Muscle layer of colon (tissue), 2 donors: Measurements from ENCODE around the gene GPATCH2.
"Not testable (repeated sequence)": the region's sequence is repeated elsewhere in the genome, so short reads cannot be mapped to it uniquely, and the experiment has no call there.

ENCODE experiments used
- H3K27ac ChIP-seq: one replicate; pipeline ENCODE4 v1.7.0; 2013; ENCODE audit warnings: low read depth, mild to moderate bottlenecking, low read length, moderate library complexity
- H3K27me3 ChIP-seq, 2 donors: one replicate each; pipeline ENCODE4 v1.7.0; 2013; ENCODE audit warnings: low read length in 2 of 2, mild to moderate bottlenecking in 2 of 2; ENCODE audit not compliant: insufficient read depth in 2 of 2, control insufficient read depth in 1 of 2
- H3K36me3 ChIP-seq: one replicate; pipeline ENCODE4 v1.7.0; 2013; ENCODE audit warnings: mild to moderate bottlenecking, low read length; ENCODE audit not compliant: insufficient read depth
- H3K4me1 ChIP-seq: one replicate; pipeline ENCODE4 v1.7.0; 2013; ENCODE audit warnings: mild to moderate bottlenecking, low read length; ENCODE audit not compliant: insufficient read depth
- H3K4me3 ChIP-seq, 2 donors: one replicate each; pipeline ENCODE4 v1.7.0; 2013; ENCODE audit warnings: low read length in 2 of 2, low read depth in 1 of 2, mild to moderate bottlenecking in 1 of 2, moderate library complexity in 1 of 2
- H3K9ac ChIP-seq: one replicate; pipeline ENCODE4 v1.7.0; 2013; ENCODE audit warnings: low read length
- H3K9me3 ChIP-seq: one replicate; pipeline ENCODE4 v1.7.0; 2013; ENCODE audit warnings: mild to moderate bottlenecking, low read length
- donor health status: abdominal sarcoma.
- donor health status: Adenocarcinoma of cecum.

The GPATCH2 gene

GRCh38 chr1:217523921-217524320, 107.0 kb downstream of the GPATCH2 start:
- H3K4me1 ChIP-seq, H3K36me3 ChIP-seq, H3K4me3 ChIP-seq: not testable (repeated sequence)

DNA sequence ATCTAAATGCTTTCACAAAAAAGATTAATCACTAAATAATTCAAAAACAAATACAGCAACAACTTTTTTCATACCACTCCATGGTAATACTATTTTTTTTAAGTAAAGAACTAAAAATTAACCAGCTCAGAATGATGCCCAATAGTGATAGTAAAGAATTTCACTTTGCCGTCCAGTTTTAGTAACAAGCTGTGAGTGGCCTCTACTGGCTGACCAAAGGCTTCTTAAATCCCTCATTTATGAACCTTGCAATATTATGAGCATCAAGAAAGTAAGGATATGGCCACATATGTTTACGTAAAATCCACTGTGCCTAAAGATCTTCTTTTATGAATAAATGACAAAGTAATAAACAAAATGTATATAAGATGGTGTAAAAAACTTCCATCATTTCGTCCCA, 108.6 kb downstream of the GPATCH2 start:
- Histone ChIP-seq H3K9ac (no peak overlapping the region), H3K4me3 (no peak overlapping the region), H3K4me1 (no peaks in the 10 kb centered on the region), H3K9me3 (no peaks in the 10 kb centered on the region), H3K27me3 (no peaks in the 10 kb centered on the region), H3K27ac (no peak overlapping the region), H3K36me3 (no peaks in the 10 kb centered on the region)

More at GRCh38 chr1:217523921-217524320, 107.0 kb downstream of the GPATCH2 start:
- not testable (repeated sequence) for H3K27me3 ChIP-seq, H3K27ac ChIP-seq, H3K9me3 ChIP-seq, H3K9ac ChIP-seq

DNA sequence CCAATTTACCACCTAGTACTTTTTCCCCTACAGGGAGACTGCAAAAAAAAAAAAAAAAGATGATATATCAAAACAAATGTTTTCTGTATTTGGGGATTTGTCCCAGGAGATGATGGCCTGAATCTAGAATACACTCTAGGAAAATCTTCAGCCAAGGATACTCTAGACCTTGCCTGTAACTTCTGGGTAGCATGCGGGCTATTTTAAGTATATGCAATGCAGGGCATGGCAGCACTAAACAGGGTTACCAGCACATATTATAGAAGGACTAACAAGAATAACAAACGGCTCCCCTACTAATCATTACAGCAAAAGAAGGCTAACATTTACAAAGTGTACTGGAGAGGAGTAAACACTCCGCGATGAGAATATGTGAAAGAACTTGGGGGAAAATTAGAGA, 109.6 kb downstream of the GPATCH2 start:
- H3K9ac ChIP-seq: no peak overlapping the region

DNA sequence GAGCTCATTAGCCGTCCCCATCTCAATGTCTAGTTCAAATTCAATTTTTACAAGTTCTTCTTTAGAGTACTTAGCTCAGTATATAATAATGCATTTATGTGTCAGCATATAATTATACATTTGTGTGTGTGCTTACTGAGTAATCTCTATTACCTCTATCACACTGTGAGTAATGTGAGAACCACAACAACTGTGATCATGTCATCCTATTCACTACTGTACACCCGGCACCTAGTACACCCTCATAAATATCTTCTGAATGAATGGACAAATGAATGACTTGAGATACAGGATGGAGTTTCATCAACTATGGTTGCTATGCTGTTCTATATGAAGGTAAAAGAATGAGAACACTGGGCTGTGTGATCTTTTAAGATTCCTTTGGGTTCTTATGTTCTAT, 124.0 kb downstream of the GPATCH2 start:
- H3K9ac ChIP-seq: no peak overlapping the region
- H3K9me3 ChIP-seq: no peaks in the 10 kb centered on the region
- H3K27me3 ChIP-seq: no peaks in the 10 kb centered on the region
- no peaks in the 10 kb centered on the region for H3K36me3 ChIP-seq
- no peaks in the 10 kb centered on the region for H3K4me1 ChIP-seq
- no peak overlapping the region for H3K4me3 ChIP-seq
- no peak overlapping the region for H3K27ac ChIP-seq

More for the DNA sequence above, 109.6 kb downstream of the GPATCH2 start:
- no peak overlapping the region for H3K27ac ChIP-seq
- H3K27me3 ChIP-seq: no peaks in the 10 kb centered on the region
- no peak overlapping the region for H3K4me3 ChIP-seq
- no peaks in the 10 kb centered on the region for H3K9me3 ChIP-seq
- no peaks in the 10 kb centered on the region for H3K4me1 ChIP-seq
- H3K36me3 ChIP-seq: no peaks in the 10 kb centered on the region

- Histone ChIP-seq H3K4me3 (no peak overlapping the region), H3K4me1 (no peaks in the 10 kb centered on the region), H3K9me3 (no peaks in the 10 kb centered on the region), H3K27ac (no peak overlapping the region), H3K27me3 (no peaks in the 10 kb centered on the region), H3K9ac (no peak overlapping the region), H3K36me3 (no peaks in the 10 kb centered on the region)
These were observed 132.7 kb downstream of the GPATCH2 start for GRCh38 chr1:217498209-217498608.

DNA sequence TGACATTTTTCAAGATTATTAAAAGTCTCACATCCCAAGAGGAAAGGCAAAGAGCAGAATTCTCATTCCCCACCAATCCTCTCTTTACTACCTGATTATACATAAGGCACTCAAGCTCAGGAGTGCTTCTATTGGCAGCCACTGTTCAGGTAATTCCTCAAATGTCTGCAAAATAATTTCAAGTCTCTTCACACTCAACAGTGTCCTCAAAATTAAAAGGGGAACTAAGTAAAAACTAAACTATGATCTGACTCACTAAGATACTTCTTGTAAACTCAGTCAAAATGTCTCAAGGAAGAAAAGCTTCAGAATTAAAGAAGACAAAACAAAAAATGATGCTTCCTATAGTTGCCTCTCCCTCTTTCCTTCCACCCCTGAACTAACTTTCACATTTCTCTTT, 135.6 kb downstream of the GPATCH2 start:
- Histone ChIP-seq H3K36me3 (no peaks in the 10 kb centered on the region), H3K9ac (no peak overlapping the region), H3K4me1 (no peaks in the 10 kb centered on the region), H3K4me3 (no peak overlapping the region), H3K27ac (no peak overlapping the region), H3K27me3 (no peaks in the 10 kb centered on the region), H3K9me3 (no peaks in the 10 kb centered on the region)

- H3K9me3 ChIP-seq: no peaks in the 10 kb centered on the region
- no peak overlapping the region for H3K4me3 ChIP-seq
- no peak overlapping the region for H3K9ac ChIP-seq
- H3K4me1 ChIP-seq: no peaks in the 10 kb centered on the region
- no peaks in the 10 kb centered on the region for H3K36me3 ChIP-seq
- no peaks in the 10 kb centered on the region for H3K27me3 ChIP-seq
- H3K27ac ChIP-seq: no peak overlapping the region
These were observed 136.1 kb downstream of the GPATCH2 start for GRCh38 chr1:217494767-217495166.

- Histone ChIP-seq H3K4me3 (no peak overlapping the region), H3K9me3 (no peaks in the 10 kb centered on the region), H3K36me3 (no peaks in the 10 kb centered on the region), H3K9ac (no peak overlapping the region), H3K4me1 (no peaks in the 10 kb centered on the region), H3K27ac (no peak overlapping the region), H3K27me3 (no peaks in the 10 kb centered on the region)
These were observed 137.6 kb downstream of the GPATCH2 start for GRCh38 chr1:217493290-217493689.

- H3K27me3 ChIP-seq: no peaks in the 10 kb centered on the region
- no peaks in the 10 kb centered on the region for H3K4me1 ChIP-seq
- no peak overlapping the region for H3K9ac ChIP-seq
- H3K4me3 ChIP-seq: no peak overlapping the region
- H3K9me3 ChIP-seq: no peaks in the 10 kb centered on the region
- no peaks in the 10 kb centered on the region for H3K36me3 ChIP-seq
- H3K27ac ChIP-seq: no peak overlapping the region
These were observed 146.0 kb downstream of the GPATCH2 start for GRCh38 chr1:217484871-217485270.

GRCh38 chr1:217482356-217483102, 148.4 kb downstream of the GPATCH2 start:
- Histone ChIP-seq H3K9ac (no peak overlapping the region), H3K4me3 (no peak overlapping the region)

GRCh38 chr1:217478450-217478849, 152.4 kb downstream of the GPATCH2 start:
- Histone ChIP-seq H3K27me3 (no peaks in the 10 kb centered on the region), H3K4me1 (no peaks in the 10 kb centered on the region), H3K27ac (no peak overlapping the region), H3K4me3 (no peak overlapping the region), H3K36me3 (no peaks in the 10 kb centered on the region), H3K9ac (no peak overlapping the region), H3K9me3 (no peaks in the 10 kb centered on the region)

More at GRCh38 chr1:217482356-217483102, 148.4 kb downstream of the GPATCH2 start:
- no peaks in the 10 kb centered on the region for H3K27me3 ChIP-seq
- H3K36me3 ChIP-seq: no peaks in the 10 kb centered on the region
- H3K9me3 ChIP-seq: no peaks in the 10 kb centered on the region
- no peak overlapping the region for H3K27ac ChIP-seq
- H3K4me1 ChIP-seq: no peaks in the 10 kb centered on the region

- no peaks in the 10 kb centered on the region for H3K27me3 ChIP-seq
- no peak overlapping the region for H3K27ac ChIP-seq
- H3K36me3 ChIP-seq: no peaks in the 10 kb centered on the region
- no peaks in the 10 kb centered on the region for H3K4me1 ChIP-seq
- H3K9me3 ChIP-seq: no peaks in the 10 kb centered on the region
- H3K4me3 ChIP-seq: no peak overlapping the region
- H3K9ac ChIP-seq: no peak overlapping the region
These were observed 158.0 kb downstream of the GPATCH2 start for GRCh38 chr1:217472915-217473314.
